GM12878 (cell line): ENCODE data around the gene PIP4K2A. TPM values are rescaled to one million over a fixed set of nuclear protein-coding genes. Genes with fewer than 3 reads are reported as not detected.

ENCODE experiments used
- CBX3 ChIP-seq: fragments of 200-600 bp; sonication (generic); IDR thresholded peaks from 2 replicates; pipeline ENCODE4 v1.6.1; 2016; ENCODE audit warnings: low read depth, borderline replicate concordance
- CEBPB ChIP-seq, 2 experiments: fragments of 150-350 bp in 1 of 2; IDR thresholded peaks; 2 replicates each; pipeline ENCODE4 v1.6.1; 2012 to 2014; ENCODE audit warnings: low read depth in 2 of 2, low read length in 2 of 2, borderline replicate concordance in 1 of 2, inconsistent platforms in 1 of 2
- DPF2 ChIP-seq: fragments of 450-650 bp; IDR thresholded peaks from 2 replicates; pipeline ENCODE4 v1.6.1; 2017; ENCODE audit warnings: mild to moderate bottlenecking
- HDGF ChIP-seq: fragments of 450-650 bp; IDR thresholded peaks from 2 replicates; pipeline ENCODE4 v1.6.1; 2016; ENCODE audit warnings: antibody characterized with exemption
- NBN ChIP-seq: fragments of 450-650 bp; IDR thresholded peaks from 2 replicates; pipeline ENCODE4 v1.6.1; 2016
- NFYA ChIP-seq: IDR thresholded peaks from 2 replicates; pipeline ENCODE4 v1.6.1; 2011; ENCODE audit warnings: low read depth, mild to moderate bottlenecking, low read length, improper control_type of control experiment, borderline replicate concordance
- NR2C1 ChIP-seq: fragments of 450-650 bp; IDR thresholded peaks from 2 replicates; pipeline ENCODE4 v1.6.1; 2017; ENCODE audit warnings: antibody characterized with exemption, mild to moderate bottlenecking, moderate library complexity
- NR2C2 ChIP-seq: IDR thresholded peaks from 2 replicates; pipeline ENCODE4 v1.6.1; 2011; ENCODE audit warnings: borderline replicate concordance, low read depth; ENCODE audit not compliant: control insufficient read depth, insufficient read length
- NRF1 ChIP-seq: conservative IDR thresholded peaks from 2 replicates; pipeline ENCODE4 v1.6.1; 2011; ENCODE audit warnings: mild to moderate bottlenecking, low read depth, low read length, improper control_type of control experiment
- PAX5 ChIP-seq: IDR thresholded peaks from 2 replicates; pipeline ENCODE4 v1.6.1; 2011; ENCODE audit warnings: low read depth, low read length, borderline replicate concordance
- TBL1XR1 ChIP-seq: IDR thresholded peaks from 2 replicates; pipeline ENCODE4 v1.6.1; 2012; ENCODE audit warnings: low read depth, low read length, improper control_type of control experiment
- TCF3 ChIP-seq: IDR thresholded peaks from 2 replicates; pipeline ENCODE4 v1.6.1; 2012; ENCODE audit warnings: low read depth, mild to moderate bottlenecking, low read length, borderline replicate concordance; ENCODE audit not compliant: insufficient read depth
- TCF7 ChIP-seq: IDR thresholded peaks from 2 replicates; pipeline ENCODE4 v1.6.1; 2014; ENCODE audit warnings: antibody characterized with exemption, borderline replicate concordance
- ZNF274 ChIP-seq: IDR thresholded peaks from one replicate; pipeline ENCODE4 v1.8.0; 2011; ENCODE audit not compliant: insufficient read length, insufficient read depth
- polyA plus RNA-seq, 11 experiments: library from polyadenylated mRNA; depleted of rRNA in 4 of 11; unstranded in 6 of 11; stranded (reverse) in 5 of 11; fragments of >200 nt; fragmentation: Nextera tagmentation in 4 of 11; fragmentation: Illumina TruSeq in 1 of 11; extraction: Ambion mirVana in 4 of 11; extraction: Trizol in 1 of 11; gene quantifications; 1 replicate in 1 of 11; 2 replicates in 10 of 11; pipeline versions ENCODE4 v1.2.1 to v1.2.3, GENCODE V29; 2011 to 2016; ENCODE audit warnings: inconsistent platforms in 2 of 11, missing spikeins in 2 of 11, low read depth in 1 of 11
- total RNA-seq, 4 experiments: library from RNA; depleted of rRNA in 3 of 4; stranded (reverse); fragments of >200 nt in 3 of 4; fragmentation: Illumina TruSeq in 1 of 4; extraction: Trizol in 1 of 4; gene quantifications; 2 replicates each; pipeline versions ENCODE4 v1.2.1 to v1.2.3, GENCODE V29; 2013 to 2021
- TF ChIP-seq, protein P1 (sequence below): fragments of 450-650 bp; formaldehyde crosslinking; IDR thresholded peaks from 2 replicates; pipeline ENCODE4 v1.4.0; 2022; ENCODE audit warnings: mild to moderate bottlenecking, moderate library complexity
- TF ChIP-seq, protein P2 (sequence below): fragments of 450-650 bp; IDR thresholded peaks from 2 replicates; pipeline ENCODE4 v1.6.1; 2016; ENCODE audit warnings: mild to moderate bottlenecking, moderate library complexity, borderline replicate concordance
- TF ChIP-seq, protein P3 (sequence below): IDR thresholded peaks from 2 replicates; pipeline ENCODE4 v1.6.1; 2012; ENCODE audit warnings: low read depth, low read length, improper control_type of control experiment
- TF ChIP-seq, protein P4 (sequence below): IDR thresholded peaks from 2 replicates; pipeline ENCODE4 v1.6.1; 2011; ENCODE audit warnings: low read depth, low read length, improper control_type of control experiment, borderline replicate concordance
- TF ChIP-seq, protein P5 (sequence below): IDR thresholded peaks from 2 replicates; pipeline ENCODE4 v1.6.1; 2012; ENCODE audit warnings: low read depth, low read length, improper control_type of control experiment

The PIP4K2A gene
- total and polyA plus RNA-seq, 10 of the 15 experiments (the other 5 are each of a cell fraction or from before 2014, with no cell fraction given) = 54.3 to 139 (median 84.4) TPM

DNA sequence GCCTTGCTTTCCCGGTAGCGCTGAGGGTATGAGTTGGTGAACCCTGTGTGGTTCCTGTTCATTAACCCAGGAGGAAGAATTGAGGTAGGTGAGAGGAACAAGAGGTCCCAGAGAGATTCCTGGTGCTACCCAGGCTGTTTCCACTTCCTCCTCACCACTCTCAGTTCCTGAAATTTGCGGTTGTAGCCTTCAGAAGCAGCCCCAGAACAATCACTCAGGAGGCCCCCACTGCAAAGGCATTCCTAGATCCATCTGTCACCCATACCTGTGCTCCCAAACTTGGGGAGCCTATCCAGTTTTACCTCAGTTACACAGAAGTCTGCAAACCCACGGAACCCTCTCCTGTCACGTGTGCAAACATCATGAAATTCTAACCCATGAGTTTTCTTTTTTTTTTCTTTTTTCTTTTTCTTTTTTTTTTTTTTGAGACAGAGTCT, 9.0 kb upstream of the PIP4K2A start (continued):
- TF ChIP-seq DPF2 = peak; percentile 100
- TF ChIP-seq TCF3 = peak; percentile 88
- no peak for TF ChIP-seq CEBPB (IDR thresholded peaks at IDR 0.05; ENCODE audit: borderline replicate concordance in 1 of 2, low read depth in 2 of 2, low read length in 2 of 2)
- peak; percentile 60; the same call in 1 of the 2 replicates for TF ChIP-seq TCF7
- TF ChIP-seq, protein P1, sequence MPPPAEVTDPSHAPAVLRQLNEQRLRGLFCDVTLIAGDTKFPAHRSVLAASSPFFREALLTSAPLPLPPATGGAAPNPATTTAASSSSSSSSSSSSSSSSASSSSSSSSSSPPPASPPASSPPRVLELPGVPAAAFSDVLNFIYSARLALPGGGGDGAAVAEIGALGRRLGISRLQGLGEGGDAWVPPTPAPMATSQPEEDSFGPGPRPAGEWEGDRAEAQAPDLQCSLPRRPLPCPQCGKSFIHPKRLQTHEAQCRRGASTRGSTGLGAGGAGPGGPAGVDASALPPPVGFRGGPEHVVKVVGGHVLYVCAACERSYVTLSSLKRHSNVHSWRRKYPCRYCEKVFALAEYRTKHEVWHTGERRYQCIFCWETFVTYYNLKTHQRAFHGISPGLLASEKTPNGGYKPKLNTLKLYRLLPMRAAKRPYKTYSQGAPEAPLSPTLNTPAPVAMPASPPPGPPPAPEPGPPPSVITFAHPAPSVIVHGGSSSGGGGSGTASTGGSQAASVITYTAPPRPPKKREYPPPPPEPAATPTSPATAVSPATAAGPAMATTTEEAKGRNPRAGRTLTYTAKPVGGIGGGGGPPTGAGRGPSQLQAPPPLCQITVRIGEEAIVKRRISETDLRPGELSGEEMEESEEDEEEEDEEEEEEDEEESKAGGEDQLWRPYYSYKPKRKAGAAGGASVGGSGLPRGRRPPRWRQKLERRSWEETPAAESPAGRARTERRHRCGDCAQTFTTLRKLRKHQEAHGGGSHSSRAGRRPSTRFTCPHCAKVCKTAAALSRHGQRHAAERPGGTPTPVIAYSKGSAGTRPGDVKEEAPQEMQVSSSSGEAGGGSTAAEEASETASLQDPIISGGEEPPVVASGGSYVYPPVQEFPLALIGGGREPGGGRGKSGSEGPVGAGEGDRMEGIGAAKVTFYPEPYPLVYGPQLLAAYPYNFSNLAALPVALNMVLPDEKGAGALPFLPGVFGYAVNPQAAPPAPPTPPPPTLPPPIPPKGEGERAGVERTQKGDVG (CRISPR knock-in tag) = no peak
- peak; percentile 83; the same call in 1 of the 2 replicates for TF ChIP-seq TBL1XR1
- TF ChIP-seq, protein P2, sequence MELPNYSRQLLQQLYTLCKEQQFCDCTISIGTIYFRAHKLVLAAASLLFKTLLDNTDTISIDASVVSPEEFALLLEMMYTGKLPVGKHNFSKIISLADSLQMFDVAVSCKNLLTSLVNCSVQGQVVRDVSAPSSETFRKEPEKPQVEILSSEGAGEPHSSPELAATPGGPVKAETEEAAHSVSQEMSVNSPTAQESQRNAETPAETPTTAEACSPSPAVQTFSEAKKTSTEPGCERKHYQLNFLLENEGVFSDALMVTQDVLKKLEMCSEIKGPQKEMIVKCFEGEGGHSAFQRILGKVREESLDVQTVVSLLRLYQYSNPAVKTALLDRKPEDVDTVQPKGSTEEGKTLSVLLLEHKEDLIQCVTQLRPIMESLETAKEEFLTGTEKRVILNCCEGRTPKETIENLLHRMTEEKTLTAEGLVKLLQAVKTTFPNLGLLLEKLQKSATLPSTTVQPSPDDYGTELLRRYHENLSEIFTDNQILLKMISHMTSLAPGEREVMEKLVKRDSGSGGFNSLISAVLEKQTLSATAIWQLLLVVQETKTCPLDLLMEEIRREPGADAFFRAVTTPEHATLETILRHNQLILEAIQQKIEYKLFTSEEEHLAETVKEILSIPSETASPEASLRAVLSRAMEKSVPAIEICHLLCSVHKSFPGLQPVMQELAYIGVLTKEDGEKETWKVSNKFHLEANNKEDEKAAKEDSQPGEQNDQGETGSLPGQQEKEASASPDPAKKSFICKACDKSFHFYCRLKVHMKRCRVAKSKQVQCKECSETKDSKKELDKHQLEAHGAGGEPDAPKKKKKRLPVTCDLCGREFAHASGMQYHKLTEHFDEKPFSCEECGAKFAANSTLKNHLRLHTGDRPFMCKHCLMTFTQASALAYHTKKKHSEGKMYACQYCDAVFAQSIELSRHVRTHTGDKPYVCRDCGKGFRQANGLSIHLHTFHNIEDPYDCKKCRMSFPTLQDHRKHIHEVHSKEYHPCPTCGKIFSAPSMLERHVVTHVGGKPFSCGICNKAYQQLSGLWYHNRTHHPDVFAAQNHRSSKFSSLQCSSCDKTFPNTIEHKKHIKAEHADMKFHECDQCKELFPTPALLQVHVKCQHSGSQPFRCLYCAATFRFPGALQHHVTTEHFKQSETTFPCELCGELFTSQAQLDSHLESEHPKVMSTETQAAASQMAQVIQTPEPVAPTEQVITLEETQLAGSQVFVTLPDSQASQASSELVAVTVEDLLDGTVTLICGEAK = no peak
- TF ChIP-seq CBX3 = no peak
- TF ChIP-seq, protein P3, sequence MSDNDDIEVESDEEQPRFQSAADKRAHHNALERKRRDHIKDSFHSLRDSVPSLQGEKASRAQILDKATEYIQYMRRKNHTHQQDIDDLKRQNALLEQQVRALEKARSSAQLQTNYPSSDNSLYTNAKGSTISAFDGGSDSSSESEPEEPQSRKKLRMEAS = no peak
- TF ChIP-seq, protein P4, sequence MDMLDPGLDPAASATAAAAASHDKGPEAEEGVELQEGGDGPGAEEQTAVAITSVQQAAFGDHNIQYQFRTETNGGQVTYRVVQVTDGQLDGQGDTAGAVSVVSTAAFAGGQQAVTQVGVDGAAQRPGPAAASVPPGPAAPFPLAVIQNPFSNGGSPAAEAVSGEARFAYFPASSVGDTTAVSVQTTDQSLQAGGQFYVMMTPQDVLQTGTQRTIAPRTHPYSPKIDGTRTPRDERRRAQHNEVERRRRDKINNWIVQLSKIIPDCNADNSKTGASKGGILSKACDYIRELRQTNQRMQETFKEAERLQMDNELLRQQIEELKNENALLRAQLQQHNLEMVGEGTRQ = no peak
- TF ChIP-seq ZNF274 = no peak
- TF ChIP-seq NFYA = no peak
- TF ChIP-seq NR2C1 = no peak
- no peak; the same call in 1 of the 2 replicates for TF ChIP-seq HDGF
- TF ChIP-seq PAX5 = peak; percentile 94
- TF ChIP-seq NBN = peak; percentile 91
- no peak for TF ChIP-seq NRF1
- no peak for TF ChIP-seq NR2C2
- TF ChIP-seq, protein P5, sequence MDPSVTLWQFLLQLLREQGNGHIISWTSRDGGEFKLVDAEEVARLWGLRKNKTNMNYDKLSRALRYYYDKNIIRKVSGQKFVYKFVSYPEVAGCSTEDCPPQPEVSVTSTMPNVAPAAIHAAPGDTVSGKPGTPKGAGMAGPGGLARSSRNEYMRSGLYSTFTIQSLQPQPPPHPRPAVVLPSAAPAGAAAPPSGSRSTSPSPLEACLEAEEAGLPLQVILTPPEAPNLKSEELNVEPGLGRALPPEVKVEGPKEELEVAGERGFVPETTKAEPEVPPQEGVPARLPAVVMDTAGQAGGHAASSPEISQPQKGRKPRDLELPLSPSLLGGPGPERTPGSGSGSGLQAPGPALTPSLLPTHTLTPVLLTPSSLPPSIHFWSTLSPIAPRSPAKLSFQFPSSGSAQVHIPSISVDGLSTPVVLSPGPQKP = no peak
